Fibroblast of villous mesenchyme (primary cell): ENCODE results near the gene PPP1R14C. TPM values are rescaled to one million over a fixed set of nuclear protein-coding genes. Genes with fewer than 3 reads are reported as not detected.
"Not testable (repeated sequence)": the region's sequence is repeated elsewhere in the genome, so short reads cannot be mapped to it uniquely, and the experiment has no call there.

ENCODE experiments used
- DNase-seq: peaks from one replicate; pipeline ENCODE4 v3.0.0-alpha.2; 2010; ENCODE audit warnings: low read depth
- H3K4me3 ChIP-seq: 2 replicates; pipeline ENCODE4 v1.5.1; 2011; ENCODE audit warnings: low read depth, mild to moderate bottlenecking, low read length
- CTCF ChIP-seq: IDR thresholded peaks from 2 replicates; pipeline ENCODE4 v1.5.1; 2012; ENCODE audit warnings: low read depth, mild to moderate bottlenecking, low read length; ENCODE audit not compliant: insufficient read depth
- total RNA-seq: library from RNA; depleted of rRNA; stranded (reverse); fragments of >200 nt; gene quantifications from 2 replicates; pipeline ENCODE4 v1.2.3, GENCODE V29; 2012

The PPP1R14C gene
- total RNA-seq, 1 donor: not detected

- no peak for TF ChIP-seq CTCF
- no peak overlapping the region for H3K4me3 ChIP-seq
- no peak for DNase-seq
Observed at GRCh38 chr6:150236544-150236943, 93.7 kb downstream of the PPP1R14C start.

GRCh38 chr6:150237626-150238025 lies 94.8 kb downstream of the PPP1R14C start:
- DNase-seq: no peak
- no peak overlapping the region for H3K4me3 ChIP-seq
- TF ChIP-seq CTCF: no peak

GRCh38 chr6:150238336-150238741 lies 95.5 kb downstream of the PPP1R14C start:
- no peak for TF ChIP-seq CTCF
- no peak for DNase-seq
- H3K4me3 ChIP-seq: no peak overlapping the region

GRCh38 chr6:150238846-150239407 lies 96.1 kb downstream of the PPP1R14C start:
- H3K4me3 ChIP-seq: no peak overlapping the region
- no peak for DNase-seq
- TF ChIP-seq CTCF: no peak

GRCh38 chr6:150241756-150242155 lies 98.9 kb downstream of the PPP1R14C start:
- DNase-seq, H3K4me3 ChIP-seq: not testable (repeated sequence)

GRCh38 chr6:150243620-150244314 lies 100.9 kb downstream of the PPP1R14C start:
- DNase-seq: peak; percentile 24
- no peak overlapping the region for H3K4me3 ChIP-seq
- TF ChIP-seq CTCF: no peak

GRCh38 chr6:150245148-150245935 lies 102.5 kb downstream of the PPP1R14C start:
- DNase-seq: no peak
- TF ChIP-seq CTCF: no peak
- no peak overlapping the region for H3K4me3 ChIP-seq
